Mesenteric fat pad (tissue), 1 donor: ENCODE results near the gene C17orf50. TPM values are rescaled to one million over a fixed set of nuclear protein-coding genes. Genes with fewer than 3 reads are reported as not detected.

Source experiments
- DNase-seq: peaks from one replicate; pipeline ENCODE4 v3.0.0-alpha.2; 2020; ENCODE audit warnings: low spot score
- total RNA-seq: library from RNA; stranded (reverse); fragmentation: NEBNext Ultra II Directional; extraction: Animal tissue kit (Norgen Biotek cat#: 25700); gene quantifications from one replicate; pipeline ENCODE4 v1.2.1, GENCODE V29; 2021
- donor health status: DM: yes; HTN: yes; CAD: no.

Gene C17orf50
- total RNA-seq, 1 donor from 2014 or later = not detected

- no peak for DNase-seq
Observed at GRCh38 chr17:35809855-35810461, 49.3 kb downstream of the C17orf50 start.

GRCh38 chr17:35811759-35812158 is 51.1 kb downstream of the C17orf50 start:
- DNase-seq = no peak

- no peak for DNase-seq
Observed at GRCh38 chr17:35812456-35812855, 51.8 kb downstream of the C17orf50 start.

Other genes starting within 250 kb of the C17orf50 start
- gene SLFN12L, start 223.2 kb upstream of the C17orf50 start, total RNA-seq = 4.7 TPM
- gene SLFN14, start 200.1 kb upstream of the C17orf50 start, total RNA-seq = not detected
- gene PEX12, start 182.3 kb upstream of the C17orf50 start, total RNA-seq = 3.3 TPM
- gene AP2B1, start 173.6 kb upstream of the C17orf50 start, total RNA-seq = 116 TPM
- 24.3 TPM for gene RASL10B, start 29.2 kb upstream of the C17orf50 start, total RNA-seq
- gene GAS2L2, start 7.6 kb upstream of the C17orf50 start, total RNA-seq = 1.2 TPM
- gene MMP28, start 34.8 kb downstream of the C17orf50 start, total RNA-seq = 51.7 TPM
- gene TAF15, start 48.6 kb downstream of the C17orf50 start, total RNA-seq = 146 TPM
- gene HEATR9, start 108.0 kb downstream of the C17orf50 start, total RNA-seq = not detected
- gene CCL5, start 119.5 kb downstream of the C17orf50 start, total RNA-seq = 4.0 TPM
- gene RDM1, start 169.9 kb downstream of the C17orf50 start, total RNA-seq = not detected
- gene LYZL6, start 182.8 kb downstream of the C17orf50 start, total RNA-seq = not detected
- gene CCL16, start 220.6 kb downstream of the C17orf50 start, total RNA-seq = not detected
- gene CCL14, start 225.8 kb downstream of the C17orf50 start, total RNA-seq = 61.1 TPM
- not detected for gene CCL15, start 240.7 kb downstream of the C17orf50 start, total RNA-seq